Gastrocnemius medialis (tissue), 4 donors: Measurements from ENCODE around the gene RNLS. TPM values are rescaled to one million over a fixed set of nuclear protein-coding genes. Genes with fewer than 3 reads are reported as not detected.

Source experiments
- ATAC-seq, 2 donors: fragments of 150-250 bp; one replicate each; pipeline ENCODE4 v1.9.1; 2016
- DNase-seq, 2 donors: peaks; one replicate each; pipeline ENCODE4 v3.0.0-alpha.2; 2019
- H3K27ac ChIP-seq, 4 donors: fragments of 200-600 bp; sonication (generic); 1 replicate in 1 of 4; 2 replicates in 3 of 4; pipeline ENCODE4 v1.5.1; 2016 to 2018; ENCODE audit warnings: mild to moderate bottlenecking in 2 of 4, moderate library complexity in 1 of 4
- H3K27me3 ChIP-seq, 3 donors: fragments of 200-600 bp; sonication (generic) in 2 of 3; 1 replicate in 1 of 3; 2 replicates in 2 of 3; pipeline versions ENCODE4 v1.5.1 to v1.6.0; 2016 to 2019; ENCODE audit warnings: mild to moderate bottlenecking in 1 of 3, moderate library complexity in 1 of 3
- H3K36me3 ChIP-seq, 2 donors: fragments of 200-600 bp; sonication (generic) in 1 of 2; one replicate each; pipeline ENCODE4 v1.5.1; 2017 to 2018
- H3K4me1 ChIP-seq, 2 donors: fragments of 200-600 bp; sonication (generic) in 1 of 2; one replicate each; pipeline ENCODE4 v1.5.1; 2016 to 2017; ENCODE audit warnings: mild to moderate bottlenecking in 2 of 2
- H3K4me3 ChIP-seq, 4 donors: fragments of 200-600 bp; sonication (generic) in 3 of 4; 1 replicate in 1 of 4; 2 replicates in 3 of 4; pipeline ENCODE4 v1.5.1; 2016 to 2019; ENCODE audit warnings: mild to moderate bottlenecking in 2 of 4
- H3K9me3 ChIP-seq, 3 donors: fragments of 200-600 bp; sonication (generic) in 2 of 3; 1 replicate in 1 of 3; 2 replicates in 2 of 3; pipeline ENCODE4 v1.5.1; 2016 to 2019
- CTCF ChIP-seq, 5 experiments: fragments of 450-650 bp in 3 of 5; fragments of 200-600 bp in 2 of 5; sonication (generic) in 2 of 5; IDR thresholded peaks in 4 of 5; conservative IDR thresholded peaks in 1 of 5; 1 replicate in 4 of 5; 2 replicates in 1 of 5; pipeline ENCODE4 v1.5.1; 2016 to 2019; ENCODE audit warnings: antibody characterized with exemption in 5 of 5, mild to moderate bottlenecking in 3 of 5, moderate library complexity in 3 of 5
- POLR2A ChIP-seq, 2 donors: fragments of 450-650 bp; IDR thresholded peaks; one replicate each; pipeline ENCODE4 v1.6.1; 2017; ENCODE audit warnings: antibody characterized with exemption in 2 of 2, mild to moderate bottlenecking in 2 of 2, moderate library complexity in 2 of 2
- in situ Hi-C, 4 donors: fragments of 200-750 bp; cut with MboI; loops; one replicate each; pipeline versions ENCODE4 v1.15.0 to v1.8.0; 2017; ENCODE audit warnings: low sequenced_read_pairs in 4 of 4
- intact Hi-C: fragments of 100-400 bp; cut with DNase I; formaldehyde crosslinking; loops from one replicate; pipeline ENCODE4 v1.15.1; 2023; ENCODE audit warnings: low total_unique reads
- total RNA-seq, 4 donors: library from RNA; depleted of rRNA; stranded (reverse); fragments of >200 nt; gene quantifications; one replicate each; pipeline versions ENCODE4 v1.1.0 to v1.2.3, GENCODE V29; 2016

Gene RNLS
- total RNA-seq, 4 donors from 2014 or later, result 8.1 to 17.5 (median 9.7) TPM

DNA sequence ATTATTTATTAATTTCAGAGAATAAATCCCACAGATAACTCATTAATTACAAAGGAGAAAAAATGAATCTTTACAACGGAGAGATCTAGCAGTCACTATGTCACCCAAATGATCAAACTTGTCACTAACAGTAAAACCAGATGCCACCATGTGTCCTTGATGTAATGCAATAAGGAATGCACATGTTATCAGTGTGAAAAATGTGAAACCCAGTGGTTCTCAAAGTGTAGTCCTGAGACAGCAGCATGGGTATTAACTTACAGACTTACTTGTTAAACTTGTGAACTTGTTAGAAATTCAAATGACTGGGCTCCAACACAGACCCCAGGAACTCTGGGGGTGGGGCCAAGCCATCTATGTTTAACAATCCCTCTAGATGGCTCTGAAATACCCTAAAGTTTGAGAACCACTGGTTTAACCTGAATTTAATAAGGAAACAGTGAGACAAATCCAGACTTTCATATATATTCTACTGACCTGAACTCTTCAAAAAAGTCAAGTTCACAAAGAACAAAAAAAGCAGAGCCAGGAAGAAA, 77.4 kb downstream of the RNLS start:
- Histone ChIP-seq H3K27ac (no peak overlapping the region), H3K4me3 (no peak overlapping the region), H3K9me3 (no peaks in the 10 kb centered on the region), H3K27me3 (no peaks in the 10 kb centered on the region), H3K36me3 (no peaks in the 10 kb centered on the region), H3K4me1 (no peaks in the 10 kb centered on the region)
- ATAC-seq (no peak), DNase-seq (no peak)
- TF ChIP-seq CTCF (IDR thresholded peaks at IDR 0.05 in 4 of 5, conservative IDR thresholded peaks at IDR 0.05 in 1 of 5), result no peak
- no peak for TF ChIP-seq POLR2A (IDR thresholded peaks at IDR 0.05)
- in situ Hi-C loops, result no loop called here
- intact Hi-C loops, result no loop called here

GRCh38 chr10:88505265-88505664, 77.9 kb downstream of the RNLS start:
- in situ Hi-C loops, result no loop called here

GRCh38 chr10:88500656-88501055, 82.5 kb downstream of the RNLS start:
- Histone ChIP-seq H3K27me3 (no peaks in the 10 kb centered on the region), H3K9me3 (no peaks in the 10 kb centered on the region), H3K27ac (no peak overlapping the region), H3K4me3 (no peak overlapping the region), H3K36me3 (no peaks in the 10 kb centered on the region), H3K4me1 (no peaks in the 10 kb centered on the region)
- ATAC-seq (no peak), DNase-seq (no peak)
- TF ChIP-seq POLR2A (IDR thresholded peaks at IDR 0.05) (no peak), CTCF (IDR thresholded peaks at IDR 0.05 in 4 of 5, conservative IDR thresholded peaks at IDR 0.05 in 1 of 5) (no peak)
- intact Hi-C loops, result no loop called here
- in situ Hi-C loops, result no loop called here

More at GRCh38 chr10:88505265-88505664, 77.9 kb downstream of the RNLS start:
- H3K9me3 ChIP-seq, result no peaks in the 10 kb centered on the region
- H3K4me1 ChIP-seq, result no peaks in the 10 kb centered on the region
- H3K4me3 ChIP-seq, result no peak overlapping the region
- no peaks in the 10 kb centered on the region for H3K36me3 ChIP-seq
- ATAC-seq (no peak), DNase-seq (no peak)
- no peak for TF ChIP-seq CTCF (IDR thresholded peaks at IDR 0.05 in 4 of 5, conservative IDR thresholded peaks at IDR 0.05 in 1 of 5)
- TF ChIP-seq POLR2A (IDR thresholded peaks at IDR 0.05), result no peak
- H3K27ac ChIP-seq, result no peak overlapping the region
- H3K27me3 ChIP-seq, result no peaks in the 10 kb centered on the region
- intact Hi-C loops, result no loop called here

- no peak for TF ChIP-seq CTCF (IDR thresholded peaks at IDR 0.05 in 4 of 5, conservative IDR thresholded peaks at IDR 0.05 in 1 of 5)
- TF ChIP-seq POLR2A (IDR thresholded peaks at IDR 0.05), result no peak
- in situ Hi-C loops (no loop called here), intact Hi-C loops (no loop called here)
- Histone ChIP-seq H3K4me3 (no peak overlapping the region), H3K27me3 (no peaks in the 10 kb centered on the region), H3K9me3 (no peaks in the 10 kb centered on the region), H3K36me3 (no peaks in the 10 kb centered on the region), H3K27ac (no peak overlapping the region), H3K4me1 (no peaks in the 10 kb centered on the region)
- DNase-seq (no peak), ATAC-seq (no peak)
These were observed 83.3 kb downstream of the RNLS start for GRCh38 chr10:88499569-88500470.
